Endothelial cell (in vitro differentiated cells): ENCODE data around the gene FBXO2. TPM values are rescaled to one million over a fixed set of nuclear protein-coding genes. Genes with fewer than 3 reads are reported as not detected.
"Not testable (repeated sequence)": the region's sequence is repeated elsewhere in the genome, so short reads cannot be mapped to it uniquely, and the experiment has no call there.

ENCODE experiments used
- DNase-seq: peaks from one replicate; pipeline ENCODE4 v3.0.0; 2021; ENCODE audit warnings: low spot score
- H3K27ac Mint-ChIP-seq: one replicate; pipeline ENCODE4 v1.8.0; 2021; ENCODE audit warnings: mixed read lengths, inconsistent platforms; ENCODE audit not compliant: unreplicated experiment
- H3K27me3 Mint-ChIP-seq: one replicate; pipeline ENCODE4 v1.8.0; 2021; ENCODE audit warnings: mild to moderate bottlenecking, moderate library complexity, mixed read lengths, inconsistent platforms; ENCODE audit not compliant: unreplicated experiment
- H3K36me3 Mint-ChIP-seq: one replicate; pipeline ENCODE4 v1.8.0; 2021; ENCODE audit warnings: mild to moderate bottlenecking, low read depth, mixed read lengths, inconsistent platforms; ENCODE audit not compliant: unreplicated experiment
- H3K4me1 Mint-ChIP-seq: one replicate; pipeline ENCODE4 v1.8.0; 2021; ENCODE audit warnings: mild to moderate bottlenecking, mixed read lengths, inconsistent platforms; ENCODE audit not compliant: unreplicated experiment
- H3K4me3 Mint-ChIP-seq: one replicate; pipeline ENCODE4 v1.8.0; 2021; ENCODE audit warnings: mild to moderate bottlenecking, mixed read lengths, inconsistent platforms; ENCODE audit not compliant: unreplicated experiment
- H3K9me3 Mint-ChIP-seq: one replicate; pipeline ENCODE4 v1.8.0; 2021; ENCODE audit warnings: mixed read lengths, inconsistent platforms; ENCODE audit not compliant: unreplicated experiment
- CTCF ChIP-seq: fragments of 200-600 bp; sonication (generic); IDR thresholded peaks from one replicate; pipeline ENCODE4 v1.5.0; 2021; ENCODE audit warnings: antibody characterized with exemption; ENCODE audit not compliant: unreplicated experiment
- total RNA-seq: library from RNA; stranded (reverse); fragmentation: NEBNext Ultra II Directional; extraction: Animal tissue kit (Norgen Biotek cat#: 25700); gene quantifications from one replicate; pipeline ENCODE4 v1.2.1, GENCODE V29; 2021; ENCODE audit not compliant: unreplicated experiment

Gene FBXO2
- total RNA-seq, 1 donor from 2014 or later, result 1.6 TPM

- peaks cover 4% of the 10 kb centered on the region for H3K27me3 Mint-ChIP-seq
- H3K36me3 Mint-ChIP-seq, result no peaks in the 10 kb centered on the region
- TF ChIP-seq CTCF, result no peak
- no peaks in the 10 kb centered on the region for H3K4me1 Mint-ChIP-seq
- no peak for DNase-seq
- no peak overlapping the region for H3K4me3 Mint-ChIP-seq
- no peak overlapping the region for H3K27ac Mint-ChIP-seq
- H3K9me3 Mint-ChIP-seq, result no peaks in the 10 kb centered on the region
Measured at GRCh38 chr1:11615090-11615489, 39.1 kb downstream of the FBXO2 start.

GRCh38 chr1:11613347-11613746 is 40.9 kb downstream of the FBXO2 start:
- Mint-ChIP-seq H3K27me3 (peaks cover 4% of the 10 kb centered on the region), H3K4me3 (no peak overlapping the region), H3K27ac (no peak overlapping the region), H3K4me1 (no peaks in the 10 kb centered on the region), H3K36me3 (no peaks in the 10 kb centered on the region), H3K9me3 (no peaks in the 10 kb centered on the region)
- no peak for TF ChIP-seq CTCF
- no peak for DNase-seq

- Mint-ChIP-seq H3K27me3 (peaks cover 9% of the 10 kb centered on the region), H3K4me1 (no peaks in the 10 kb centered on the region)
Measured at GRCh38 chr1:11611638-11612327, 42.4 kb downstream of the FBXO2 start.

GRCh38 chr1:11610629-11611180 is 43.5 kb downstream of the FBXO2 start:
- Mint-ChIP-seq H3K4me3 (no peak overlapping the region), H3K27me3 (peaks cover 9% of the 10 kb centered on the region), H3K36me3 (no peaks in the 10 kb centered on the region), H3K27ac (no peak overlapping the region), H3K9me3 (no peaks in the 10 kb centered on the region), H3K4me1 (no peaks in the 10 kb centered on the region)
- no peak for TF ChIP-seq CTCF
- no peak for DNase-seq

More at GRCh38 chr1:11611638-11612327, 42.4 kb downstream of the FBXO2 start:
- no peak for DNase-seq
- Mint-ChIP-seq H3K9me3 (no peaks in the 10 kb centered on the region), H3K27ac (no peak overlapping the region), H3K36me3 (no peaks in the 10 kb centered on the region), H3K4me3 (no peak overlapping the region)
- TF ChIP-seq CTCF, result no peak

- not testable (repeated sequence) for H3K9me3 Mint-ChIP-seq, H3K27ac Mint-ChIP-seq, H3K27me3 Mint-ChIP-seq, DNase-seq, H3K36me3 Mint-ChIP-seq, H3K4me1 Mint-ChIP-seq, H3K4me3 Mint-ChIP-seq
Measured at GRCh38 chr1:11609378-11609777, 44.9 kb downstream of the FBXO2 start.

- H3K36me3 Mint-ChIP-seq, H3K4me1 Mint-ChIP-seq, H3K27ac Mint-ChIP-seq, H3K27me3 Mint-ChIP-seq, H3K4me3 Mint-ChIP-seq, H3K9me3 Mint-ChIP-seq, DNase-seq: not testable (repeated sequence)
Measured at GRCh38 chr1:11608596-11609130, 45.6 kb downstream of the FBXO2 start.
